MM.1S (cell line): Measurements from ENCODE around the gene MAGI2.

Experiments
- DNase-seq: peaks from one replicate; pipeline ENCODE4 v3.0.0-alpha.2; 2015
- H2AFZ ChIP-seq: fragments of 300-600 bp; sonication (generic); 2 replicates; pipeline ENCODE4 v1.6.0; 2016; ENCODE audit warnings: antibody characterized with exemption, low read length
- H3F3A ChIP-seq: fragments of 300-600 bp; sonication (generic); 2 replicates; pipeline ENCODE4 v1.6.1; 2016; ENCODE audit warnings: mild to moderate bottlenecking, antibody characterized with exemption, low read length, moderate library complexity, mixed read lengths; ENCODE audit not compliant: insufficient read depth
- H3K27ac ChIP-seq: fragments of 300-600 bp; sonication (generic); 2 replicates; pipeline ENCODE4 v1.5.1; 2016; ENCODE audit warnings: mild to moderate bottlenecking, low read length
- H3K27me3 ChIP-seq: fragments of 300-600 bp; sonication (generic); replicated peaks from 2 replicates; pipeline ENCODE4 v1.6.0; 2016; ENCODE audit warnings: low read length; ENCODE audit not compliant: insufficient read depth
- H3K36me3 ChIP-seq: fragments of 300-600 bp; sonication (generic); replicated peaks from 2 replicates; pipeline ENCODE4 v1.6.1; 2016; ENCODE audit warnings: mild to moderate bottlenecking, low read length, mixed read lengths; ENCODE audit not compliant: insufficient read depth
- H3K4me1 ChIP-seq: fragments of 300-600 bp; sonication (generic); 2 replicates; pipeline ENCODE4 v1.6.1; 2016; ENCODE audit warnings: low read length, mixed read lengths
- H3K4me2 ChIP-seq: fragments of 300-600 bp; sonication (generic); 2 replicates; pipeline ENCODE4 v1.6.0; 2016; ENCODE audit warnings: low read depth, low read length
- H3K4me3 ChIP-seq: fragments of 300-600 bp; sonication (generic); 2 replicates; pipeline ENCODE4 v1.5.1; 2016; ENCODE audit warnings: low read length, mixed read lengths
- H3K79me2 ChIP-seq: fragments of 300-600 bp; sonication (generic); 2 replicates; pipeline ENCODE4 v1.6.1; 2016; ENCODE audit warnings: mixed run types, low read length, mixed read lengths
- H3K9ac ChIP-seq: fragments of 300-600 bp; sonication (generic); 2 replicates; pipeline ENCODE4 v1.6.1; 2016; ENCODE audit warnings: low read length, mixed read lengths
- H3K9me2 ChIP-seq: fragments of 300-600 bp; sonication (generic); replicated peaks from 2 replicates; pipeline ENCODE4 v1.6.1; 2016; ENCODE audit warnings: mild to moderate bottlenecking, low read length, mixed read lengths; ENCODE audit not compliant: insufficient read depth
- H3K9me3 ChIP-seq: fragments of 300-600 bp; sonication (generic); replicated peaks from 2 replicates; pipeline ENCODE4 v1.6.1; 2016; ENCODE audit warnings: mild to moderate bottlenecking, low read length, mixed read lengths; ENCODE audit not compliant: insufficient read depth
- H4K20me1 ChIP-seq: fragments of 300-600 bp; sonication (generic); 2 replicates; pipeline ENCODE4 v1.6.1; 2016; ENCODE audit warnings: mild to moderate bottlenecking, low read length, moderate library complexity, mixed read lengths; ENCODE audit not compliant: insufficient read depth
- EZH2 ChIP-seq: fragments of 300-600 bp; sonication (generic); optimal IDR thresholded peaks from 2 replicates; pipeline ENCODE3; 2017; ENCODE audit warnings: low read depth, mild to moderate bottlenecking, antibody characterized with exemption, low read length, mixed read lengths
- EZH2phosphoT487 ChIP-seq: fragments of 300-600 bp; sonication (generic); IDR thresholded peaks from 2 replicates; pipeline ENCODE4 v1.6.1; 2018; ENCODE audit warnings: antibody characterized with exemption, low read length
- TF ChIP-seq, protein P1 (sequence below): fragments of 300-600 bp; sonication (generic); IDR thresholded peaks from 2 replicates; pipeline ENCODE4 v1.5.1; 2016; ENCODE audit warnings: antibody characterized with exemption, low read length, mixed read lengths

MAGI2 gene

GRCh38 chr7:78363866-78364265, 1089.6 kb downstream of the MAGI2 start:
- no peak overlapping the region for H3K9ac ChIP-seq
- TF ChIP-seq, protein P1, sequence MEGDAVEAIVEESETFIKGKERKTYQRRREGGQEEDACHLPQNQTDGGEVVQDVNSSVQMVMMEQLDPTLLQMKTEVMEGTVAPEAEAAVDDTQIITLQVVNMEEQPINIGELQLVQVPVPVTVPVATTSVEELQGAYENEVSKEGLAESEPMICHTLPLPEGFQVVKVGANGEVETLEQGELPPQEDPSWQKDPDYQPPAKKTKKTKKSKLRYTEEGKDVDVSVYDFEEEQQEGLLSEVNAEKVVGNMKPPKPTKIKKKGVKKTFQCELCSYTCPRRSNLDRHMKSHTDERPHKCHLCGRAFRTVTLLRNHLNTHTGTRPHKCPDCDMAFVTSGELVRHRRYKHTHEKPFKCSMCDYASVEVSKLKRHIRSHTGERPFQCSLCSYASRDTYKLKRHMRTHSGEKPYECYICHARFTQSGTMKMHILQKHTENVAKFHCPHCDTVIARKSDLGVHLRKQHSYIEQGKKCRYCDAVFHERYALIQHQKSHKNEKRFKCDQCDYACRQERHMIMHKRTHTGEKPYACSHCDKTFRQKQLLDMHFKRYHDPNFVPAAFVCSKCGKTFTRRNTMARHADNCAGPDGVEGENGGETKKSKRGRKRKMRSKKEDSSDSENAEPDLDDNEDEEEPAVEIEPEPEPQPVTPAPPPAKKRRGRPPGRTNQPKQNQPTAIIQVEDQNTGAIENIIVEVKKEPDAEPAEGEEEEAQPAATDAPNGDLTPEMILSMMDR: no peak
- TF ChIP-seq EZH2phosphoT487 (no peak), EZH2 (no peak)
- no peaks in the 10 kb centered on the region for H3K27me3 ChIP-seq

DNA sequence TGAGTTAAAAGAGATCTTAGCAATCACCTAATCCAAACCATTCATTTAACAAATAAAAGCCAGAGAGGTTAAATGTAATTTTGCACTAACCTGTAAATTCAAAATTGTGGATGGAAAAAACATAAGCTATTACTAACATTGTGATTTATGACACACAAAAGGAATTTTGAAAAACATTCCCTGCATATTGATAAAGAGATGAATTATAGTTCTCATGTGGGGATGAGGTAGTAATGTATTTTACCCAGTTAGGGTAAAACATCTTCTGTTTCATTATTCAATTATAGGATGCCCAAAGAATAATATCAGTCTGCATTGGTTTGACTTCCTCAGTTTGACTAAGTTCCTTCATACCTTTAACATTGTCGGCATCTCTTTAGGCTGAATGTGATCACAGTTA, 1093.6 kb downstream of the MAGI2 start:
- H4K20me1 ChIP-seq: no peaks in the 10 kb centered on the region
- no peaks in the 10 kb centered on the region for H3K27me3 ChIP-seq
- H3K79me2 ChIP-seq: no peaks in the 10 kb centered on the region
- TF ChIP-seq EZH2phosphoT487: no peak
- TF ChIP-seq EZH2: no peak
- TF ChIP-seq, protein P1: no peak
- H3K4me3 ChIP-seq: no peak overlapping the region
- no peaks in the 10 kb centered on the region for H3K9me3 ChIP-seq
- H3K36me3 ChIP-seq: no peaks in the 10 kb centered on the region
- no peak overlapping the region for H3K9ac ChIP-seq
- H3K9me2 ChIP-seq: no peaks in the 10 kb centered on the region
- no peaks in the 10 kb centered on the region for H3K4me1 ChIP-seq
- H3K27ac ChIP-seq: no peak overlapping the region
- H3F3A ChIP-seq: no peaks in the 10 kb centered on the region
- DNase-seq: no peak
- no peak overlapping the region for H3K4me2 ChIP-seq
- H2AFZ ChIP-seq: no peak overlapping the region

More at GRCh38 chr7:78363866-78364265, 1089.6 kb downstream of the MAGI2 start:
- no peaks in the 10 kb centered on the region for H3K9me2 ChIP-seq
- DNase-seq: no peak
- H3F3A ChIP-seq: no peaks in the 10 kb centered on the region
- H3K4me1 ChIP-seq: no peaks in the 10 kb centered on the region
- no peak overlapping the region for H3K4me3 ChIP-seq
- H3K9me3 ChIP-seq: no peaks in the 10 kb centered on the region
- H2AFZ ChIP-seq: no peak overlapping the region
- H3K36me3 ChIP-seq: no peaks in the 10 kb centered on the region; the same call in 1 of the 2 replicates
- no peaks in the 10 kb centered on the region for H3K79me2 ChIP-seq
- no peak overlapping the region for H3K27ac ChIP-seq
- H4K20me1 ChIP-seq: no peaks in the 10 kb centered on the region
- no peak overlapping the region for H3K4me2 ChIP-seq

- Histone ChIP-seq H3K36me3 (no peaks in the 10 kb centered on the region), H3K79me2 (no peaks in the 10 kb centered on the region), H3K9me2 (no peaks in the 10 kb centered on the region), H3K9ac (no peak overlapping the region), H3F3A (no peaks in the 10 kb centered on the region), H3K27ac (no peak overlapping the region), H3K4me2 (no peak overlapping the region), H3K4me1 (no peaks in the 10 kb centered on the region), H3K27me3 (no peaks in the 10 kb centered on the region), H3K9me3 (no peaks in the 10 kb centered on the region), H4K20me1 (no peaks in the 10 kb centered on the region), H3K4me3 (no peak overlapping the region), H2AFZ (no peak overlapping the region)
- TF ChIP-seq EZH2 (no peak), EZH2phosphoT487 (no peak)
- TF ChIP-seq, protein P1: no peak
- no peak for DNase-seq
Measured at GRCh38 chr7:78357709-78358108, 1095.8 kb downstream of the MAGI2 start.
